Stimulated activated CD8-positive, alpha-beta memory T cell treated with anti-CD3 and anti-CD28 coated beads, Interleukin-4, amount 100 ng/mL, for 4 hours (primary cell): ENCODE measurements around the gene METTL9.
"Not testable (repeated sequence)": the region's sequence is repeated elsewhere in the genome, so short reads cannot be mapped to it uniquely, and the experiment has no call there.

Experiments used
- DNase-seq, 2 donors: peaks; one replicate each; pipeline ENCODE4 v3.0.0-alpha.2; 2020; ENCODE audit warnings: low read depth in 2 of 2, low spot score in 1 of 2

Gene METTL9

GRCh38 chr16:21573506-21573905, 25.9 kb upstream of the METTL9 start:
- not testable (repeated sequence) for DNase-seq

GRCh38 chr16:21574372-21574771, 25.0 kb upstream of the METTL9 start:
- DNase-seq = no peak

- not testable (repeated sequence) for DNase-seq
These were observed 23.1 kb upstream of the METTL9 start for GRCh38 chr16:21576323-21576722.

DNA sequence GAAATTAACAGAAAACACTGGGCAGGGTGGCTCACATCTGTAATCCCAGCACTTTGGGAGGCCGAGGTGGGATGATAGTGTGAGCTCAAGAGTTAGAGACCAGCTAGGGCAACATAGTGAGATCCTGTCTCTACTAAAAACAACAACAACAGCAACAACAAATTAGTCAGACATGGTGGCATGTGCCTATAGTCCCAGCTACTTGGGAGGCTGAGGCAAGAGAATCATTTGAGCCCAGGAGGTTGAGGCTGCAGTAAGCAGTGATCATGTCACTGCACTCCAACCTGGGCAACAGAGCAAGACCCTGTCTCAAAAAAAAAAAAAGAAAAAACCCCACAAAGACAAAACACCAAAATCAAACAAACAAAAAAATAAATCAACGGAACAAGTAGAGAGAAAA, 21.9 kb upstream of the METTL9 start:
- not testable (repeated sequence) for DNase-seq

- not testable (repeated sequence) for DNase-seq
These were observed 21.1 kb upstream of the METTL9 start for GRCh38 chr16:21578311-21578710.

DNA sequence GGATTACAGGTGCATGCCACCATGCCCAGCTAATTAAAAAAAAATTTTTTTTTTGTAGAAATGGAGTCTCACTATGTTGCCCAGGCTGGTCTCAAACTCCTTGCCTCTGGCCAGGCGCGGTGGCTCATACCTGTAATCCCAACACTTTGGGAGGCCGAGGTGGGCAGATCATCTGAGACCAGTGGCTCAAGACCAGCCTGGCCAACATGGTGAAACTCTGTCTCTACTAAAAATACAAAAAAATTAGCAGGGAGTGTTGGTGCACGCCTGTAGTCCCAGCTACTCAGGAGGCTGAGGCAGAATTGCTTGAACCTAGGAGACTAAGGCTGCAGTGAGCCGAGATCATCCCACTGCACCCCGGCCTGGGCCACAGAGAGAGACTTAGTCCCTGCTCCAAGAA, 19.2 kb upstream of the METTL9 start:
- DNase-seq = not testable (repeated sequence)

GRCh38 chr16:21580807-21581206, 18.6 kb upstream of the METTL9 start:
- DNase-seq = no peak

DNA sequence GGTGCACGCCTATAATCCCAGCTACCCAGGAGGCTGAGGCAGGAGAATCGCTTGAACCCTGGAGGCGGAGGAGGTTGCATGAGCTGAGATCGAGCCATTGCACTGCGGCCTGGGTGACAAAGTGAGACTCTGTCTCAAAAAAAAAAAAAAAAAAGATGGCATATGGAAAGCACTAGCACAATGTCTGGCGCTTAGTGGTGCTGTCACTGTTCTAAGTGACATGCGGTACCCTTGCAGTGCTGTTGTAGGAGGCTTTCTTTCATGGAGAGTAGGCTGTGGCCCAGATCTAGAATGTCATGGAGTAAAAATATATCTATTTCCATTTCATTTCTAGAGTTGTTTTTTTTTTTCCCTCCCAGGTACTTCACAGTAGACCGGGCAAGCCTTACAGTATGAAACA, 14.6 kb upstream of the METTL9 start:
- no peak for DNase-seq

GRCh38 chr16:21588593-21588992, 10.8 kb upstream of the METTL9 start:
- not testable (repeated sequence) for DNase-seq

GRCh38 chr16:21589551-21589950, 9.8 kb upstream of the METTL9 start:
- DNase-seq = no peak

DNA sequence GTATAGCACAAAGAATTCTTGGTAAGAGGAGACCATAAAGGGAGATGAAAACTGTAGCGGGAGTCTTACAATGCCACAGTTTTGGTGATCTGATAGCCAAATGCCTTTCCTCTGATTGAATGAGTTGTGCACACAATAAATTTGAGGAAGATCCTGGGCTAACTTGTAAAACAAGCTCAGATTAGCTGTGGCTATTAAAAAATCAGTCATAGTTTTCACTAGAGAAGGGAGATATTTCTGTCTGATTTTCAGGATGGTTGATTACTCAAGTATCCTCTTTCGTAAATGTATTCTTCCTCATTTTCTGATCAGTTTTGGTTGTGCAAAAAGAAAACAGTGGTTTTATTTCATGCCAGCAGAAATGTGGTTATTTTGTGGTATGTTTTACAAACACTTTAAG, 9.1 kb upstream of the METTL9 start:
- no peak for DNase-seq

DNA sequence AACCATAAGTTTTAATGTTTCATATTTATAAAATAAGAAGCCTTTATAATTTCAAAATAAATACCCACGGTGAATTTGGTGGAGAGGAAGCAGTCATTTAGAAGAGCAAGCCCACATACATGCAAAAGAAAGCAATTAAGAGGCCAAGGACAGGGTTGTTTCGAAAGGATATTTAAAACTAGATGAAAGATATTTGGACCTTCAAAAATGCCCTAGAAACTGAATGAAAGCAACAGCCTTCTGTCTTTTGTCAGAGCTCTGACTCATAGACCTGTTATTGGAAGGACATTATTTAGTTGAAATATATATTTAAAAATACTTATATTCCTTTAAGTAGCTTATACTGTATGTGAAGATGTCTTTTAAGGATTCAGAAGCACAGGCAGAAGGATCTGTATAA, 8.6 kb upstream of the METTL9 start:
- no peak for DNase-seq

GRCh38 chr16:21592191-21592590, 7.2 kb upstream of the METTL9 start:
- DNase-seq = no peak

- DNase-seq = no peak
These were observed 5.7 kb upstream of the METTL9 start for GRCh38 chr16:21593530-21594289.

- DNase-seq = no peak
These were observed 1.8 kb upstream of the METTL9 start for GRCh38 chr16:21597561-21598030.

DNA sequence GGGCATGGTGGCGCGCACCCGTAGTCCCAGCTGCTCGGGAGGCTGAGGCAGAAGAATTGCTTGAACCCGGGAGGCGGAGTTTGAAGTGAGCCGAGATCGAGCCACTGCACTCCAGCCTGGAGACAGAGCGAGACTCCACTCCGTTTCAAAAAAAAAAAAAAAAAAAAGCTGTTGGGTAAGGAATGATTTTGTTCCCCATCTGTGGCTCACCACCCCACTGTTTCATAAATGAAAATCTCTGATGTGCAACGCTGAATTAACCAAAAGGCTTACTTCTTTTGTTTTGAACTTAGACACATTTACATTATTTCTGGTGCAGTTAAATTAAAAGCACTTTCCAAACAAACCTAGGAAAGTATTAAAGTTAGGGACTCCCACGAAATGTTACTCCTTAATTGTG, 1.2 kb upstream of the METTL9 start:
- DNase-seq = no peak

DNA sequence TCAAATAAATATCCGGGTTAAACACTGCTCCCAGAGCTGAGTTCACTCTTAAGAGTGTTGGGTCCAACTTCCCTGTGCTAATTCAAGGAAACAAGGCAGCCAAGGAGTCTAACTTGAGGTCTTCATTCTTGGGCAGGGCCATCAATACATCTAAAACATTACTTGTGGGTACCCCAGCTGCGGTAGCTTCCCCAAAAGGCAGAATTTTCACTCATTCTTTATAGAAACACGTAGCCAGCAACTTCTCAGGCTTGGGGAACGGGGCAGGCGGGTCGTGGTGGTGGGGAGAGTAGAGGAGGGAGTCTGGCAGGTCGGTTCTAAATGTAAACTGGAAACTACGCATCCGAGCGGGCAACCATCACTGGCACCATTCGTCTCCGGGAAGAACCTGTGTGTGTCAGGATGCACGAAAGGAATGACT, 666 bp upstream of the METTL9 start:
- no peak for DNase-seq

- no peak for DNase-seq
These were observed 825 bp downstream of the METTL9 start for GRCh38 chr16:21600031-21600773.

- DNase-seq = no peak
These were observed 3.4 kb downstream of the METTL9 start for GRCh38 chr16:21602785-21603184.

DNA sequence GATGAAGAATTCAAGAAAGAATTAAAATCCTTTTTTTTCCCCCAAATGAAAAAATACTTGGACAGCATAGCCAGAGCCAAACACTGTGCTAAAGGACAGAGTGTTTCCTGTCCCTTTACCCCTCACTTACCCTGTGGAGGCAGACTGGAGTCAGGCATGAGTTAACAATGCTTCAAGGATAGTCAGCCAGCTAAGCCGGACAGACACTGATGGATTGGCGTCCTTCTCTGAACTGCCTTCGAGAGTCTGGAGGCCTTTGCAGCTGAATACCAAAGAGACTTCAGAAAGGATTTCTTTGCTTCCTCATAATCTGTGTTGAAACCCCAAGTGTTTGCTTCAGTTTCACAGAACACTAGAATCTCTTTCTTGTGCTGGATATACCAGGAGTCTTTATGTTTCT, 4.6 kb downstream of the METTL9 start:
- no peak for DNase-seq

GRCh38 chr16:21605848-21606247, 6.5 kb downstream of the METTL9 start:
- DNase-seq = not testable (repeated sequence)

DNA sequence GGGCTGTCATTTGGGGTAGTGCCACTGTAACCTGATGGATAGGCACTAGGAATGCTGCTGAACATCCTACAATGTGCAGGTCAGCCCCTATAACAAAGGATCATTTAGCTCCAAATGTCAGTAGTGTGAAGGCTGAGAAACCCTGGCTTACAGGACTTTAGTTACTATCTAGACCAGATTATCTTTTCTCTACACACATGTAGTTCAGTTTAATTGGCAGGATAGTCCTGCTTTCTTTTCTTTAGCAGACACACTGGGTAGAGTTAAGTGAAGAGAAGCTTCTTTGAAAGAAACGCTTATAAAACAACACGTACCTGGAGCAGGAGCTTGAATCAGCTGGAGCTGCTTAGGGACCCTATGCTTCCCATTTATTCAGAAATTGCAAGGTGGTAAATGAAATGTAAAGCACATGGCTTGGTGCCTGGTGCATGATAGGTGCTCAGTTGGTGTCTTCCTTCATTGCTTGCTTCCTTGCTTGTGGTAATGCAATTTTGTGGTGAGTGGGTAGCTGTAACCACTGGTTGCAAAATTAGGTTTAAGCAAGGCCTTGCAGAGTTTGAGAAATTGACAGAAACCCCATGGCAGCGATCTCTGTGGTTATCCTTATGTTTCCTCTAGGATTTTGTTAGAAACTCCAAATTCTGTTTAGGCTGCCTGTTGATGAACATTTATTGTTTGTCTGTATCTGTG, 9.4 kb downstream of the METTL9 start:
- no peak for DNase-seq
